GM23248 (cell line): Measurements from ENCODE around the gene POLR2J2.
"Not testable (repeated sequence)": the region's sequence is repeated elsewhere in the genome, so short reads cannot be mapped to it uniquely, and the experiment has no call there.

Source experiments
- EZH2 ChIP-seq: fragments of 200-600 bp; sonication (generic); IDR thresholded peaks from 2 replicates; pipeline ENCODE4 v1.6.1; 2018; ENCODE audit warnings: antibody characterized with exemption, mild to moderate bottlenecking; ENCODE audit not compliant: insufficient read depth, poor library complexity, severe bottlenecking
- EZH2phosphoT487 ChIP-seq: fragments of 200-600 bp; sonication (generic); IDR thresholded peaks from 2 replicates; pipeline ENCODE4 v1.6.1; 2018; ENCODE audit warnings: antibody characterized with exemption, moderate library complexity, mild to moderate bottlenecking, low read depth; ENCODE audit not compliant: insufficient read depth

DNA sequence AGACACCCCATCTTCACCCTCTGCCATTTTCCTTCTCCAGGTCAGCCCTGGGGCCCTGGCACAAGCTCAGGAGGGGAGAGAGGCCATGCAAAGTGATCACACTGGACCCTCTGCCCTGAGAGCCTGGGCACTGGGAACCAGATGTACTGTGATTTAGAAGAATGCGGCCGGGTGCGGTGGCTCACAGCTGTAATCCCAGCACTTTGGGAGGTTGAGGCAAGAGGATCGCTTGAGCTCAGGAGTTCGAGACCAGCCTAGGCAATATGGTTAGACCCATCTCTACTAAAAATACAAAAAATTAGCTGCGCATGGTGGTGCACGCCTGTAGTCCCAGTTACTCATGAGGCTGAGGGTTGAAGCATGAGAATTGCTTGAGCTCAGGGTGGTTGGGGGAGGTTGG is 23.6 kb downstream of the POLR2J2 start:
- TF ChIP-seq EZH2, EZH2phosphoT487: not testable (repeated sequence)
